BJ (cell line): ENCODE measurements around the gene TACR1. TPM values are rescaled to one million over a fixed set of nuclear protein-coding genes. Genes with fewer than 3 reads are reported as not detected.

ENCODE experiments used
- CTCF ChIA-PET: fragments of 350-600 bp; formaldehyde crosslinking; extraction: SDS; loops from one replicate; lab custom pipeline; 2021; ENCODE audit warnings: antibody characterized with exemption, inconsistent platforms; lab: Yijun Ruan, JAX
- POLR2A ChIA-PET: fragments of 300-600 bp; sonication (Branson Sonifier 250); formaldehyde crosslinking; extraction: SDS; loops from one replicate; lab custom pipeline; 2021; ENCODE audit warnings: antibody characterized with exemption; lab: Charles Lee
- DNase-seq: peaks from one replicate; pipeline ENCODE4 v3.0.0-alpha.2; 2011; ENCODE audit warnings: low read depth
- H3K27me3 ChIP-seq: 2 replicates; pipeline ENCODE4 v1.6.0; 2011; ENCODE audit warnings: low read length; ENCODE audit not compliant: control insufficient read depth, insufficient read depth
- H3K36me3 ChIP-seq: 2 replicates; pipeline ENCODE4 v1.5.1; 2011; ENCODE audit warnings: low read length; ENCODE audit not compliant: control insufficient read depth, insufficient read depth
- H3K4me3 ChIP-seq: 2 replicates; pipeline ENCODE4 v1.5.1; 2011; ENCODE audit warnings: low read depth, mild to moderate bottlenecking, control low read depth, low read length
- polyA plus RNA-seq: library from polyadenylated mRNA; depleted of rRNA; stranded (reverse); fragments of >200 nt; gene quantifications from 2 replicates; pipeline ENCODE4 v1.2.3, GENCODE V29; 2011
- TF ChIP-seq, protein P1 (sequence below): IDR thresholded peaks from 2 replicates; pipeline ENCODE4 v1.5.1; 2011; ENCODE audit warnings: low read depth, mild to moderate bottlenecking, control low read depth, inconsistent platforms, low read length, moderate library complexity; ENCODE audit not compliant: insufficient read depth

Gene TACR1
- polyA plus RNA-seq, 1 experiment = 0.07 TPM

DNA sequence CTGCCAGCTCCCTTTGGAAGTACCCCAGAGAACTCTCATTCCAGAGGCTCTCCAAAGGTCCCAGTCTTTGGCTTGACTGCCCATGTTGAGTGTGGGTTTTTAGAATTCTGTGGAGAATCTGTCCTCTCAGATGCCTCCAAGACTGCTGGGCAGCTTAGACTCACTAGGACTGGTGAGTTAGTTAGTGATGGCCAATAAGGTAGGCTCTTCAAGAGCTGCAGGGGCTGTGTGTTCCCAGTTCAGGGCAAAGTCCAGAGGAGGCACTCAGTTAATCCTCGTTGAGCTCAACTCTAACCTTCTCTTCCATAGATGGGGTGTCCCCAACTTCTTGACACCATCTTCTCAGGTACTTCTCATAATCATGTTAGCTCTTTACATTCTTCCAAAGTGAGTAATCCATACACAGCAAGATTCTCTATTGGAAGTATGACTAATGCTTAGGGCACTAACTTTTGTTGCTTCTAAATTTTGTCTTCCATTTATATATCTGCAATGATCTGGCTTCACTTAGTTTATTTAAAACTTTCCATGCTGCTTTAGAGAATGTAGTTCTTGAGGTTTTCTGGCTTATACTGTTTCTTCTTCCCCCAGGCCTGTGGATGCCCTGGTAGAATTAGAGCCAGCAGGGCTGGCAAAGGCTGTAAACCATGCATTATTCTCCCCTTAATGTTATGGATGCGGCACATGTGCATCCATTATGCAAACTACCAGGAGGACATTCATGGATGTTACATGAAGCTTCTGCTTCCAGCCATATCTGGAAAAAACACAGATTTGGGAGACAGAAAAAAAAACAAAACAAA, 151.9 kb downstream of the TACR1 start:
- CTCF ChIA-PET = interaction anchor here (0.8 to 2.6 kb wide), 3 partner anchors 9 to 17 kb away, joined by 3 to 8 read pairs (median 3); no protein-coding TSS in a partner anchor

DNA sequence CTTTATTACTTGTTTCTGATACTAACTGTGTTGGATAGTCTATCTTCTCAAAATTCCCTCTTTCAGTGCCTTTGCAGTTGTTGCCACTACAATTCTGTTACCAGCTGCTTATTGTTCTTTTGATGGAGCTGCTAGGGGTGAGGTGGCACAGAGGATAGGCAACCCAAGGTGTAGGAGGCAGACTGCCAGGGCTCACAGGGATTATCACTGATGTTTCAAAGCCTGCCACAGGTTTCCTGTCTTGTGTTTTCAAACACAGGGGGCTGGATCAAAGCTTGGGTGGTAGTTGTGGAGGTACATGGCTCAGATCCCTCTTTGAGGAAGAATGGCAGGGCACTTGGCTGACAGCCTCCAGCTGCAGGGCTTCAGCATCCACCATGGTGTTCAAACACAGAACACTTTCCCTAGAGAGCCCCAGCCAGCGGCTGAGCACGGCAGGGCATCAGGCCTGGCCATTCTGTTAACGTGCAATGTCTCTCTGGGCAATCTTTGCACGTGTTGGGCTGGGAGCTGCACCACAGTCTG, 153.7 kb downstream of the TACR1 start:
- ChIA-PET CTCF (interaction anchor here (0.7 to 4.0 kb wide), 2 partner anchors 19 to 43 kb away, joined by 3 to 15 read pairs; no protein-coding TSS in a partner anchor), POLR2A (no interaction called here)
- no peaks in the 10 kb centered on the region for H3K27me3 ChIP-seq
- no peaks in the 10 kb centered on the region for H3K36me3 ChIP-seq
- DNase-seq = no peak
- no peak overlapping the region for H3K4me3 ChIP-seq
- TF ChIP-seq, protein P1, sequence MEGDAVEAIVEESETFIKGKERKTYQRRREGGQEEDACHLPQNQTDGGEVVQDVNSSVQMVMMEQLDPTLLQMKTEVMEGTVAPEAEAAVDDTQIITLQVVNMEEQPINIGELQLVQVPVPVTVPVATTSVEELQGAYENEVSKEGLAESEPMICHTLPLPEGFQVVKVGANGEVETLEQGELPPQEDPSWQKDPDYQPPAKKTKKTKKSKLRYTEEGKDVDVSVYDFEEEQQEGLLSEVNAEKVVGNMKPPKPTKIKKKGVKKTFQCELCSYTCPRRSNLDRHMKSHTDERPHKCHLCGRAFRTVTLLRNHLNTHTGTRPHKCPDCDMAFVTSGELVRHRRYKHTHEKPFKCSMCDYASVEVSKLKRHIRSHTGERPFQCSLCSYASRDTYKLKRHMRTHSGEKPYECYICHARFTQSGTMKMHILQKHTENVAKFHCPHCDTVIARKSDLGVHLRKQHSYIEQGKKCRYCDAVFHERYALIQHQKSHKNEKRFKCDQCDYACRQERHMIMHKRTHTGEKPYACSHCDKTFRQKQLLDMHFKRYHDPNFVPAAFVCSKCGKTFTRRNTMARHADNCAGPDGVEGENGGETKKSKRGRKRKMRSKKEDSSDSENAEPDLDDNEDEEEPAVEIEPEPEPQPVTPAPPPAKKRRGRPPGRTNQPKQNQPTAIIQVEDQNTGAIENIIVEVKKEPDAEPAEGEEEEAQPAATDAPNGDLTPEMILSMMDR = no peak

More for the DNA sequence above, 151.9 kb downstream of the TACR1 start:
- H3K36me3 ChIP-seq = no peaks in the 10 kb centered on the region
- TF ChIP-seq, protein P1 = no peak
- no peaks in the 10 kb centered on the region for H3K27me3 ChIP-seq
- H3K4me3 ChIP-seq = no peak overlapping the region
- POLR2A ChIA-PET = no interaction called here
- no peak for DNase-seq

DNA sequence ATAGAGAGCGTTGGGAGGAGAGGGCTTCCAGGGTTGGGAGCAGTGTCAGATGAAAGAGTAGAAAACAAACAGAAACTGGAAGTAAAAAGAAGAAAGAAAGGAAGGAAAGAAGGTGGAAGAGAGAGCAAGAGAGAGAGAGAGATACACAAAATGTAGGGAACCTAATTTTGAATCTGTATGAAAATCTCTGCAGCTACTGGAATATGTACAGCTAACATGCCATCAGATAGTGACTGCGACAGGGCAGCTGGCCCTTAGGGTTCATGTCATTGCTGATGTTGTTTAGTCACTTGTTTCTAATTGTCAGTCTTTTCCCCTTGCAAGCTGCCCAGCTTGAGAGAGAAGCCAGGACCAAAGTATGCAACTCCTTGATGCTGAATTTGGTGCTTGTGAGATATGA, 155.0 kb downstream of the TACR1 start:
- TF ChIP-seq, protein P1 = no peak
- Histone ChIP-seq H3K4me3 (no peak overlapping the region), H3K36me3 (no peaks in the 10 kb centered on the region), H3K27me3 (no peaks in the 10 kb centered on the region)
- no peak for DNase-seq
- ChIA-PET CTCF (interaction anchor here (2.0 to 4.0 kb wide), 2 partner anchors 9 to 21 kb away, joined by 7 to 15 read pairs; no protein-coding TSS in a partner anchor), POLR2A (no interaction called here)

DNA sequence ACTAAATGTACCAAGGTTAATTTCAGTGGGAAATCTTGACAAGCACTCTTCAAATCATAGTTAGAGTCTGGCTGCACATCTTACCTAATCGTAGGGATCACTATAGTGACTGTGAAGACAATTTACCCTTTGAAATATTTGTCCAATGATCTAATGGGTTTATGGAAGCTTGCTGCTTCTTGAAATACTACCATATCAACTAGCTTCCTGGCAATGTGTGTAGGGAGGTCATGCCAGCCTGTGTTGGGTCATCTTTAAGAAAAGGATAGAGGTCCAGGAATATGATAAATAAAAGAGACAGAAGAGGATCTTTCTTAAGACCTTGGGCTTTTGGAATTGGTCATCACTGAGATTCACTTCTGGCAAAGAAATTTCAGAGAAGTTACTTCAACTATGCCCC, 156.5 kb downstream of the TACR1 start:
- CTCF ChIA-PET = interaction anchor here (2.0 to 4.0 kb wide), 2 partner anchors 10 to 22 kb away, joined by 7 to 15 read pairs; no protein-coding TSS in a partner anchor

More for the DNA sequence above, 156.5 kb downstream of the TACR1 start:
- H3K27me3 ChIP-seq = no peaks in the 10 kb centered on the region
- H3K36me3 ChIP-seq = no peaks in the 10 kb centered on the region
- H3K4me3 ChIP-seq = no peak overlapping the region
- no peak for DNase-seq
- TF ChIP-seq, protein P1 = no peak
- POLR2A ChIA-PET = no interaction called here
